GM10248 (cell line): ENCODE data around the gene NDUFAF5.
"Not testable (repeated sequence)": the region's sequence is repeated elsewhere in the genome, so short reads cannot be mapped to it uniquely, and the experiment has no call there.

Source experiments
- CTCF ChIA-PET: fragments of 300-600 bp; sonication (Branson Sonifier 250); formaldehyde crosslinking; extraction: SDS; loops from one replicate; lab custom pipeline; 2021; ENCODE audit warnings: antibody characterized with exemption; lab: Yijun Ruan, JAX
- POLR2A ChIA-PET: fragments of 350-650 bp; sonication (Branson Sonifier 250); formaldehyde crosslinking; extraction: SDS; loops from one replicate; lab custom pipeline; 2020; ENCODE audit warnings: antibody characterized with exemption; lab: Yijun Ruan, JAX
- DNase-seq: peaks from one replicate; pipeline ENCODE4 v3.0.0; 2012; ENCODE audit errors: extremely low spot score
- CTCF ChIP-seq: IDR thresholded peaks from 2 replicates; pipeline ENCODE4 v1.5.1; 2012; ENCODE audit warnings: mild to moderate bottlenecking, low read depth; ENCODE audit errors: extremely low read depth, missing control alignments, control extremely low read depth

Gene NDUFAF5

GRCh38 chr20:13758884-13759283 lies 25.9 kb upstream of the NDUFAF5 start:
- ChIA-PET POLR2A (no interaction called here), CTCF (interaction anchor here (1.3 kb wide), 1 partner anchor 10 kb away, joined by 5 read pairs; no protein-coding TSS in a partner anchor)
- no peak for TF ChIP-seq CTCF
- DNase-seq = no peak

- POLR2A ChIA-PET, CTCF ChIA-PET: not testable (repeated sequence)
These were observed 24.3 kb upstream of the NDUFAF5 start for GRCh38 chr20:13760451-13760946.

GRCh38 chr20:13765299-13765698 lies 19.5 kb upstream of the NDUFAF5 start:
- ChIA-PET POLR2A (no interaction called here), CTCF (interaction anchor here (1.1 to 1.7 kb wide), 4 partner anchors 12 to 219 kb away, joined by 3 to 5 read pairs (median 4); no protein-coding TSS in a partner anchor)
- no peak for TF ChIP-seq CTCF
- DNase-seq = no peak

More at GRCh38 chr20:13760451-13760946, 24.3 kb upstream of the NDUFAF5 start:
- not testable (repeated sequence) for DNase-seq

GRCh38 chr20:13765868-13766416 lies 18.9 kb upstream of the NDUFAF5 start:
- ChIA-PET POLR2A (no interaction called here), CTCF (interaction anchor here (1.2 to 2.5 kb wide), 5 partner anchors 13 to 155 kb away, joined by 3 to 6 read pairs (median 4); no protein-coding TSS in a partner anchor)
- no peak for DNase-seq
- no peak for TF ChIP-seq CTCF

GRCh38 chr20:13770141-13770540 lies 14.7 kb upstream of the NDUFAF5 start:
- DNase-seq = no peak
- CTCF ChIA-PET = interaction anchor here (1.3 to 4.2 kb wide), 8 partner anchors 8 to 651 kb away, joined by 3 to 30 read pairs (median 11); no protein-coding TSS in a partner anchor
- POLR2A ChIA-PET = no interaction called here
- no peak for TF ChIP-seq CTCF

- TF ChIP-seq CTCF = no peak
- peak; percentile 31 for DNase-seq
- ChIA-PET POLR2A (no interaction called here), CTCF (interaction anchor here (0.7 to 4.2 kb wide), 30 partner anchors 8 to 847 kb away, joined by 3 to 40 read pairs (median 5); partner anchors contain the start of genes ESF1 and NDUFAF5)
These were observed 12.9 kb upstream of the NDUFAF5 start for GRCh38 chr20:13771853-13772453.

- POLR2A ChIA-PET = no interaction called here
- DNase-seq = no peak
- CTCF ChIA-PET = interaction anchor here (0.8 to 4.2 kb wide), 20 partner anchors 9 to 656 kb away, joined by 3 to 40 read pairs (median 6); partner anchors contain the start of genes ESF1 and NDUFAF5
- TF ChIP-seq CTCF = no peak
These were observed 12.3 kb upstream of the NDUFAF5 start for GRCh38 chr20:13772529-13772928.
